NT2/D1 (cell line): ENCODE measurements around the gene PRSS56.
"Not testable (repeated sequence)": the region's sequence is repeated elsewhere in the genome, so short reads cannot be mapped to it uniquely, and the experiment has no call there.

Source experiments
- DNase-seq: peaks from one replicate; pipeline ENCODE4 v3.0.0-alpha.2; 2011; ENCODE audit warnings: low read depth, low spot score
- H3K27me3 ChIP-seq: 2 replicates; pipeline ENCODE4 v1.6.0; 2011; ENCODE audit warnings: mild to moderate bottlenecking; ENCODE audit not compliant: insufficient read length, insufficient read depth
- H3K36me3 ChIP-seq: 2 replicates; pipeline ENCODE4 v1.6.1; 2011; ENCODE audit warnings: mild to moderate bottlenecking, low read length, mixed read lengths; ENCODE audit not compliant: insufficient read depth, insufficient read length
- H3K4me1 ChIP-seq: 2 replicates; pipeline ENCODE4 v1.5.1; 2011; ENCODE audit not compliant: insufficient read depth, insufficient read length
- H3K4me3 ChIP-seq: 2 replicates; pipeline ENCODE4 v1.5.1; 2011; ENCODE audit warnings: low read depth; ENCODE audit not compliant: insufficient read length
- H3K9ac ChIP-seq: 2 replicates; pipeline ENCODE4 v1.6.0; 2011; ENCODE audit warnings: low read depth; ENCODE audit not compliant: insufficient read length
- H3K9me3 ChIP-seq: 2 replicates; pipeline ENCODE4 v1.5.1; 2011; ENCODE audit warnings: mild to moderate bottlenecking, low read length; ENCODE audit not compliant: insufficient read depth
- SUZ12 ChIP-seq: IDR thresholded peaks from 2 replicates; pipeline ENCODE4 v1.6.1; 2011; ENCODE audit not compliant: insufficient read length, insufficient read depth; ENCODE audit errors: extremely low read depth
- YY1 ChIP-seq: IDR thresholded peaks from 2 replicates; pipeline ENCODE4 v1.6.1; 2011; ENCODE audit not compliant: insufficient read length, insufficient read depth
- ZNF274 ChIP-seq: IDR thresholded peaks from 2 replicates; pipeline ENCODE4 v1.6.1; 2011; ENCODE audit warnings: mild to moderate bottlenecking, low read depth, low read length

The PRSS56 gene

DNA sequence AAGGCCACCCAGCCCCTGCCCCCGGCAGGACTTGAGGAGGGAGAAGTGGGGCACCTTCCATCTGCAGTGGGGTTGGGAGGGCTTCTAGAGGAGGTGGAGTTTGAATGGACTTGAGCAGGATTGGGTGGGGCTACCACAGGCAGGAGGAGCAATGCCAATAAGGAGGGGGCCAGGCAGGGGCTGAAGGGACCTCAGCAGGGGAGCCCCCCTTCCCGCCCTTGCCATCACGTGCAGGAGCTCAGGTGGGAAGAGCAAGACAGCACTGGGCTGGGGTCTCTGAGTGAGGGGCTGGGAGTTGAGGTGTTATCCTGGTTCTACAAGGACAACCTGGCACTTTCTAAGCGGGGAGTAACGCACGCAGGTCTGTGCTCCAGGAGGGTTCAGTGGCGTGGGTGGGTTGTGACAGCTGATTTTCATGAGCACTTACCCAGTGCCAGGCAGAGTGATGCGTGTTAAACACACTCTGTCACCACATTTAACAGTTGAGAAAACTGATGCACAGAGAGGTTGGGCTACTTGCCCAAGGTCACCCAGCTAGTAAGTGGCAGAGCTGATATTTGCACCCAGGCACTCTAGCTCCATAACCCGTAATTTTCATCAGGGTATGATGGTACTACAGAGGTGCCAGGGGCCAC, 10.6 kb downstream of the PRSS56 start:
- H3K27me3 ChIP-seq = peaks cover 13% of the 10 kb centered on the region

DNA sequence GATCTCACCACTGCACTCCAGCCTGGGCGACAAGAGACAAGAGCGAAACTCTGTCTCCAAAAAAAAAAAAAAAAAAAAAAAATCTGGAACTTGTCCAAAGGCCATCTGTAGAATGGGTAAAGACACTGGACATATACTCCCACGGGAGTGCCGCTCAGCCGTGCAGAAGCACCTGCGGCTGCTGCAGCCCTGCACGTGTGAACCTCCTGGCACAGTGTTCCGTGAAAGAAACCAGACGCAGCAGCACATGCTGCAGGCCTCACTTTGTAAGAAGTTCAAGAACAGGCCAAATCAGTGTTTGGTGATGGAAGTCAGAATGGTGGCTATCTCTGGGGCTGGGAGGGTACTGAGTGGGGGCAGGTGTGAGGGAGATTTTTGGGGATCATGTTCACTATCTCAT, 12.2 kb downstream of the PRSS56 start:
- DNase-seq = no peak
- H3K4me3 ChIP-seq = no peak overlapping the region

More for the DNA sequence above, 10.6 kb downstream of the PRSS56 start:
- no peak for DNase-seq
- 0 out of 2 replicates have a peak, but pooled peaks cover 2% of the 10 kb centered on the region for H3K9me3 ChIP-seq
- no peaks in the 10 kb centered on the region for H3K36me3 ChIP-seq
- TF ChIP-seq ZNF274 (no peak), YY1 (no peak), SUZ12 (no peak)
- no peak overlapping the region for H3K9ac ChIP-seq
- no peak overlapping the region for H3K4me3 ChIP-seq
- H3K4me1 ChIP-seq = peaks cover 16% of the 10 kb centered on the region

DNA sequence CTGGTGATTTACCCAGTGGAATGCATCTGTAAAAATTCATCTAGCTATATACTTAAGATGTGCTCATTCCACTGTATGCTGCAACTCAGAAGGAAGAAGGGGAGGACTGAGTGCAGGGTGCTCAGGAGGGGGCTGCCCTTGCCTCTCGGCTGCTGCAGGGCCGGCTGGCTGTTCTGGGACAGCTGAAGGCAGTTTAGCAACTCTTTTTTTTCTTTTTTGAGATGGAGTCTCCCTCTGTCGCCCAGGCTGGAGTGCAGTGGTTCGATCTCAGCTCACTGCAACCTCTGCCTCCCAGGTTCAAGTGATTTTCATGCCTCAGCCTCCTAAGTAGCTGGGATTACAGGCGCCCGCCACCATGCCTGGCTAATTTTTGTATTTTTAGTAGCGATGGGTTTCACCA, 12.6 kb downstream of the PRSS56 start:
- H3K4me3 ChIP-seq, DNase-seq, H3K36me3 ChIP-seq, H3K9ac ChIP-seq: not testable (repeated sequence)
- H3K9me3 ChIP-seq = peaks cover 10% of the 10 kb centered on the region; the same call in 1 of the 2 replicates
- peaks cover 14% of the 10 kb centered on the region for H3K4me1 ChIP-seq
- peaks cover 13% of the 10 kb centered on the region for H3K27me3 ChIP-seq

More for the DNA sequence above, 12.2 kb downstream of the PRSS56 start:
- Histone ChIP-seq H3K36me3 (no peaks in the 10 kb centered on the region), H3K9ac (no peak overlapping the region), H3K4me1 (peaks cover 14% of the 10 kb centered on the region), H3K27me3 (peaks cover 13% of the 10 kb centered on the region), H3K9me3 (peaks cover 10% of the 10 kb centered on the region; the same call in 1 of the 2 replicates)
- TF ChIP-seq YY1 (no peak), ZNF274 (no peak), SUZ12 (no peak)

DNA sequence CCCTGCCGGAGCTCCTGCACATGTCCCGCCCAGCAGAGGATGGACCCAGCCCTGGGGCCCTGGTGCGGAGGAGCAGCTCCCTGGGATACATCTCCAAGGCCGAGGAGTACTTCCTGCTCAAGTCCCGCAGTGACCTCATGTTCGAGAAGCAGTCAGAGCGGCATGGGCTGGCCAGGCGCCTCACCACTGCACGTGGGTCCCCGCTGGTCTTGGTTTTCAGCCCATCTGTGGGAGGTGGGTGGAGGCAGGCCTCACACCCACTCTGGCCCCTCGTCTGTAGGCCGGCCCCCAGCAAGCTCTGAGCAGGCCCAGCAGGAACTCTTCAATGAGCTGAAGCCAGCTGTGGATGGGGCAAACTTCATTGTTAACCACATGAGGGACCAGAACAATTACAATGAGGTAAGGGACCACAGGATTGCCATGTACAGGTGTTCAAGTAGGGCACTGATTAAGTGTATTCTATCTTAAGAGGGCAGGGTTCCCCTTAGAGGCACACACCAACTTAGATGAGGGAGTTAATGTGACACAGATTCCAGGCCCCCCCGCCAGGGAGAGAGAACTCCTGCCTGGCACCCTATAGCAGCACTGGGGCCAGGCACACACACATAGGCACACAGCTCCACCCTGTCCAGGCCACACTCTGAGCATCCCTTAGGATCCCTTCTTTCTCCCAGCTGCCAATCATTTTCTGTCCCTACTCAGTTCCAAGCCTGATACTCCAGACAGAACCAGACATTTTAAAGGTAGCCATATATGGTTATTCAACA, 13.9 kb downstream of the PRSS56 start:
- peaks cover 4% of the 10 kb centered on the region for H3K27me3 ChIP-seq
- peaks cover 10% of the 10 kb centered on the region; the same call in 1 of the 2 replicates for H3K9me3 ChIP-seq
- no peak overlapping the region for H3K9ac ChIP-seq
- peaks cover 10% of the 10 kb centered on the region for H3K4me1 ChIP-seq
- no peak for TF ChIP-seq SUZ12
- TF ChIP-seq ZNF274 = no peak
- TF ChIP-seq YY1 = no peak
- H3K4me3 ChIP-seq = no peak overlapping the region
- no peaks in the 10 kb centered on the region for H3K36me3 ChIP-seq
- no peak for DNase-seq

DNA sequence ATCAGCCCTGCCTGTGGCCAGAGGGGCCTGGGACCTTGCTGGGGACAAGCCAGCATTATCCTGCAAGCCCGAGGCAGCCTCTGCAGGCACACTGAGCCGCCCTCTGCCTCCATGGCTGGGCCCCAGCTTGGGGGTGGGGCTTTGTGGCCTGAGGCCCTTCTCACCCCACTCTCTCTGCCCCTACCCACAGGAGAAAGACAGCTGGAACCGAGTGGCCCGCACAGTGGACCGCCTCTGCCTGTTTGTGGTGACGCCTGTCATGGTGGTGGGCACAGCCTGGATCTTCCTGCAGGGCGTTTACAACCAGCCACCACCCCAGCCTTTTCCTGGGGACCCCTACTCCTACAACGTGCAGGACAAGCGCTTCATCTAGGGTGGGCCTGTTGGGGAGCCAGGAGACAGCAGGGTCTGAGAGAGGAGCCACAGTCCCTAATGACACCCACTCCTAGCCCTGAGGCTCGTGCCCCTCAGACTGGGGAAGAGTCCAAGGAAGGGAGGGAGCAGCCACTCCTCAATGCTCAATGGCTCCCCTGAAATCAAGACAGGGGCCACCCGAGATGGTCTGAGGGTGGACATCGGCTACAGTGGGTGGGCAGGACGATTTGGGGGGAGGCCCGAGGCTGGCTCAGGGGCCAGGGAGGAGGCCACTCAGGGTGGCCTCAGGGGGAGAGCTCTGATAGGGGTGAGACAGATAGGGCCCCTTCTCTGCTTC, 14.9 kb downstream of the PRSS56 start:
- peaks cover 17% of the 10 kb centered on the region for H3K4me1 ChIP-seq
- DNase-seq = no peak
- H3K9ac ChIP-seq = peak overlapping the region; percentile 43
- no peak overlapping the region for H3K4me3 ChIP-seq
- no peak for TF ChIP-seq SUZ12
- TF ChIP-seq YY1 = no peak
- no peak for TF ChIP-seq ZNF274
- H3K27me3 ChIP-seq = peaks cover 2% of the 10 kb centered on the region
- H3K9me3 ChIP-seq = peaks cover 10% of the 10 kb centered on the region; the same call in 1 of the 2 replicates
- no peaks in the 10 kb centered on the region for H3K36me3 ChIP-seq

DNA sequence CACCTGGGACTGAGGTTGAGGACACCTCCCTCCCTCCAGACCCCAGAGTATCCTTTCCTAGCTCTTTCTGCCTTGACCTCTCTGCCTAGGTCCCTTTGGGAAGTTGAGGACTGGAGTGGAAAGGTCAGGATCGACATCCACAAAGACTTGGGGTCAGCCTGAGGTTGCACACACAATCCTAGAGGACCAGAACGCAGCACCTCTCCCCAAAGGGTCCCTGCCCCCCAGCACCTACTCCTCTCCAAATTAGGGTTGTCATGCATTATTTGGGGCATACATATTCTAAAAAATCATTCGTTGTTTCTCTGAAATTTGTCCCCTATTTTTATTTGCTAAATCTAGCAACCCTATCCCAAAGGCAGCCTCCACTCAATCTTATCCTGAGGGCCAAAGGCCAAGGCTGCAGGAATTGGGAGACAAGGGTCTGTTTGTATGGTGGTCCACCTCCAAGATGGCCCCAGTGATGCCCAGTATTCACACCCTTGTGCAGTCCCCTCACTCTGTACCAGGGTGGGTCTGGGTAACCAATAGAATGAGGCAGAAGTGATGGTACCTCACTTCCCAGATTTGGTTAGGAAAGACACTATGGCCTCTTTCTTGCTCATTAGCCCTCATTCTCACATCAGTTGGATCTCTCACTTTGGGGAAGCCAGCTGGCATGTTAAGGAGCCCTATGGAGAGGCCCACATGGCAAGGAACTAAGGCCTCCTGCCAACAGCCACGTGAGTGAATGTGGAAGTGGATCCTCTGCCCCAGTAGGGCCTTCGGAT, 15.8 kb downstream of the PRSS56 start:
- TF ChIP-seq YY1 = no peak
- no peak for TF ChIP-seq ZNF274
- TF ChIP-seq SUZ12 = no peak
- H3K4me1 ChIP-seq = peaks cover 20% of the 10 kb centered on the region

More for the DNA sequence above, 15.8 kb downstream of the PRSS56 start:
- H3K36me3 ChIP-seq = no peaks in the 10 kb centered on the region
- no peaks in the 10 kb centered on the region for H3K27me3 ChIP-seq
- no peak for DNase-seq
- H3K9ac ChIP-seq = no peak overlapping the region
- H3K4me3 ChIP-seq = no peak overlapping the region
- H3K9me3 ChIP-seq = peaks cover 10% of the 10 kb centered on the region; the same call in 1 of the 2 replicates
